SK-N-SH treated with all-trans-retinoic acid at 6 μM for 48 hours (cell line): ENCODE measurements around the gene ANO3.

Experiments
- ARNTL ChIP-seq: fragments of 450-650 bp; formaldehyde crosslinking; IDR thresholded peaks from 2 replicates; pipeline ENCODE4 v1.5.0; 2020; ENCODE audit warnings: low read depth, mild to moderate bottlenecking, moderate library complexity, borderline replicate concordance
- CSDC2 ChIP-seq: fragments of 250-450 bp; sonication (Bioruptor Pico); IDR thresholded peaks from 2 replicates; pipeline ENCODE4 v1.5.0; 2020; ENCODE audit warnings: mild to moderate bottlenecking, moderate library complexity
- RARB ChIP-seq: fragments of 250-450 bp; sonication (Bioruptor Pico); IDR thresholded peaks from 2 replicates; pipeline ENCODE4 v1.8.0; 2021; ENCODE audit warnings: mild to moderate bottlenecking, moderate library complexity
- TCF4 ChIP-seq: fragments of 250-450 bp; sonication (Bioruptor Pico); IDR thresholded peaks from 2 replicates; pipeline ENCODE4 v1.8.0; 2021; ENCODE audit warnings: mild to moderate bottlenecking, moderate library complexity, borderline replicate concordance
- ZNF70 ChIP-seq: fragments of 450-650 bp; formaldehyde crosslinking; IDR thresholded peaks from 2 replicates; pipeline ENCODE4 v1.5.0; 2020; ENCODE audit warnings: mild to moderate bottlenecking, moderate library complexity
- TF ChIP-seq, protein P1 (sequence below): fragments of 250-450 bp; sonication (Bioruptor Pico); IDR thresholded peaks from 2 replicates; pipeline ENCODE4 v1.5.1; 2020; ENCODE audit warnings: low read depth, mild to moderate bottlenecking, moderate library complexity
- TF ChIP-seq, protein P2 (sequence below): fragments of 250-450 bp; sonication (Bioruptor Pico); IDR thresholded peaks from 2 replicates; pipeline ENCODE4 v1.8.0; 2020; ENCODE audit warnings: mild to moderate bottlenecking, moderate library complexity, borderline replicate concordance

DNA sequence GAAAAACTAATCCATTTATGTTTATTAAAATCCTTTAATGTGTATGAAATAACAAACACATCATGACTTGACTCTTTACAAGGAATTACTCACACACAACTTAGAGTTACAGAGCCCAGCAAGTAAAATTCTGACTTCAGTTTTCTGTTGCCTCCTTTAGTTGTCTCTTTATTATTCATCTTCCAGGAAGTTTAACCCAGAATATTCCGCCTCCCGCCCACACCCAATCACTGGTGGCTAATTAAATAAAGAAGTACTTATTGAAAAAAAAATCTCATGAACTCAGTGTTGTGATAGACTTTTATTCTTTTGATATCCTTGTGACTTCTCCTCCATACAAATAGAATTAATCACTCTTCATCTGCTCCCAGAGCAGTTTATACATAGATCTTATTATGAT lies 178.2 kb downstream of the ANO3 start:
- TF ChIP-seq TCF4 (CRISPR knock-in tag) = no peak
- no peak for TF ChIP-seq RARB (CRISPR knock-in tag)
- TF ChIP-seq, protein P1, sequence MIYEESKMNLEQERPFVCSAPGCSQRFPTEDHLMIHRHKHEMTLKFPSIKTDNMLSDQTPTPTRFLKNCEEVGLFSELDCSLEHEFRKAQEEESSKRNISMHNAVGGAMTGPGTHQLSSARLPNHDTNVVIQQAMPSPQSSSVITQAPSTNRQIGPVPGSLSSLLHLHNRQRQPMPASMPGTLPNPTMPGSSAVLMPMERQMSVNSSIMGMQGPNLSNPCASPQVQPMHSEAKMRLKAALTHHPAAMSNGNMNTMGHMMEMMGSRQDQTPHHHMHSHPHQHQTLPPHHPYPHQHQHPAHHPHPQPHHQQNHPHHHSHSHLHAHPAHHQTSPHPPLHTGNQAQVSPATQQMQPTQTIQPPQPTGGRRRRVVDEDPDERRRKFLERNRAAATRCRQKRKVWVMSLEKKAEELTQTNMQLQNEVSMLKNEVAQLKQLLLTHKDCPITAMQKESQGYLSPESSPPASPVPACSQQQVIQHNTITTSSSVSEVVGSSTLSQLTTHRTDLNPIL (CRISPR knock-in tag) = no peak
- TF ChIP-seq ARNTL (CRISPR knock-in tag) = no peak
- TF ChIP-seq CSDC2 (CRISPR knock-in tag) = no peak
- no peak for TF ChIP-seq ZNF70 (CRISPR knock-in tag)
- TF ChIP-seq, protein P2, sequence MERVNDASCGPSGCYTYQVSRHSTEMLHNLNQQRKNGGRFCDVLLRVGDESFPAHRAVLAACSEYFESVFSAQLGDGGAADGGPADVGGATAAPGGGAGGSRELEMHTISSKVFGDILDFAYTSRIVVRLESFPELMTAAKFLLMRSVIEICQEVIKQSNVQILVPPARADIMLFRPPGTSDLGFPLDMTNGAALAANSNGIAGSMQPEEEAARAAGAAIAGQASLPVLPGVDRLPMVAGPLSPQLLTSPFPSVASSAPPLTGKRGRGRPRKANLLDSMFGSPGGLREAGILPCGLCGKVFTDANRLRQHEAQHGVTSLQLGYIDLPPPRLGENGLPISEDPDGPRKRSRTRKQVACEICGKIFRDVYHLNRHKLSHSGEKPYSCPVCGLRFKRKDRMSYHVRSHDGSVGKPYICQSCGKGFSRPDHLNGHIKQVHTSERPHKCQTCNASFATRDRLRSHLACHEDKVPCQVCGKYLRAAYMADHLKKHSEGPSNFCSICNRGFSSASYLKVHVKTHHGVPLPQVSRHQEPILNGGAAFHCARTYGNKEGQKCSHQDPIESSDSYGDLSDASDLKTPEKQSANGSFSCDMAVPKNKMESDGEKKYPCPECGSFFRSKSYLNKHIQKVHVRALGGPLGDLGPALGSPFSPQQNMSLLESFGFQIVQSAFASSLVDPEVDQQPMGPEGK (CRISPR knock-in tag) = no peak
